Sigmoid colon (tissue), 7 donors: Measurements from ENCODE around the gene ASXL1. TPM values are rescaled to one million over a fixed set of nuclear protein-coding genes. Genes with fewer than 3 reads are reported as not detected.

ENCODE experiments used
- DNase-seq: peaks from one replicate; pipeline ENCODE4 v3.0.0-alpha.2; 2019
- H3K27ac ChIP-seq, 4 donors: fragments of 200-600 bp; sonication (generic); one replicate each; pipeline ENCODE4 v1.5.1; 2016 to 2019; ENCODE audit warnings: mild to moderate bottlenecking in 1 of 4
- H3K27me3 ChIP-seq, 3 donors: fragments of 200-600 bp; sonication (generic); one replicate each; pipeline ENCODE4 v1.5.1; 2019; ENCODE audit warnings: mild to moderate bottlenecking in 1 of 3
- H3K36me3 ChIP-seq, 4 donors: fragments of 200-600 bp; sonication (generic); one replicate each; pipeline ENCODE4 v1.5.1; 2016 to 2019
- H3K4me1 ChIP-seq, 4 donors: fragments of 200-600 bp; sonication (generic); one replicate each; pipeline ENCODE4 v1.5.1; 2017 to 2019
- H3K4me3 ChIP-seq, 4 donors: fragments of 200-600 bp; sonication (generic); one replicate each; pipeline ENCODE4 v1.5.1; 2017 to 2019; ENCODE audit warnings: mild to moderate bottlenecking in 2 of 4, moderate library complexity in 1 of 4
- H3K9me3 ChIP-seq, 4 donors: fragments of 200-600 bp in 3 of 4; sonication (generic) in 3 of 4; one replicate each; pipeline versions ENCODE4 v1.5.1 to v1.6.1; 2013 to 2019
- CTCF ChIP-seq, 4 experiments: fragments of 450-650 bp in 3 of 4; fragments of 200-600 bp in 1 of 4; IDR thresholded peaks; one replicate each; pipeline ENCODE4 v1.5.1; 2016 to 2019; ENCODE audit warnings: antibody characterized with exemption in 4 of 4, mild to moderate bottlenecking in 3 of 4, moderate library complexity in 2 of 4
- EP300 ChIP-seq, 4 donors: sonication (generic); formaldehyde crosslinking; IDR thresholded peaks; one replicate each; pipeline ENCODE4 v1.6.1; 2017; ENCODE audit warnings: antibody characterized with exemption in 4 of 4
- POLR2A ChIP-seq, 2 donors: fragments of 450-650 bp; IDR thresholded peaks; one replicate each; pipeline ENCODE4 v1.6.1; 2016; ENCODE audit warnings: antibody characterized with exemption in 2 of 2, mild to moderate bottlenecking in 2 of 2, moderate library complexity in 2 of 2
- POLR2AphosphoS5 ChIP-seq, 4 donors: sonication (generic); formaldehyde crosslinking; IDR thresholded peaks; one replicate each; pipeline ENCODE4 v1.6.1; 2017; ENCODE audit warnings: antibody characterized with exemption in 4 of 4
- WGBS, 2 donors: extraction: QIAGEN DNeasy Blood & Tissue Kit; methylation state at CpG; one replicate each; pipeline ENCODE4 v1.1.7; 2013; 5-methylcytosine and 5-hydroxymethylcytosine counted together
- intact Hi-C: fragments of 100-400 bp; cut with DNase I; formaldehyde crosslinking; loops from one replicate; pipeline ENCODE4 v1.15.1; 2023
- polyA plus RNA-seq, 3 donors: library from polyadenylated mRNA; stranded (reverse); fragments of 200-250 nt; gene quantifications; one replicate each; pipeline ENCODE4 v1.2.3, GENCODE V29; 2013
- total RNA-seq, 4 donors: library from RNA; depleted of rRNA; stranded (reverse); fragments of >200 nt; gene quantifications; one replicate each; pipeline ENCODE4 v1.1.0, GENCODE V29; 2016
- donor health status: healthy with polysubstance abuse.
- donor health status: Bipolar disorder and iron deficiency.
- donor health status: healthy.

Gene ASXL1
- total and polyA plus RNA-seq, 7 donors: 6.0 to 102 (median 46.7) TPM

GRCh38 chr20:32476684-32477593 is 118.8 kb downstream of the ASXL1 start:
- Histone ChIP-seq H3K27ac (peak overlapping the region; percentile 89 to 97 (median 94)), H3K4me1 (peaks cover 0 to 100% (median 96%) of the 10 kb centered on the region in 4 donors)
- peak; percentile 66 for DNase-seq

GRCh38 chr20:32477594-32478512 is 119.7 kb downstream of the ASXL1 start:
- WGBS, 2 donors: 37 to 70% methylated on average over 11 of the region's 11 CpGs

More at GRCh38 chr20:32476684-32477593, 118.8 kb downstream of the ASXL1 start:
- 59 to 66% methylated on average over 22 of the region's 22 CpGs for WGBS, 2 donors
- H3K4me3 ChIP-seq: no peak overlapping the region
- intact Hi-C loops: no loop called here
- H3K9me3 ChIP-seq: no peaks in the 10 kb centered on the region
- H3K27me3 ChIP-seq: no peaks in the 10 kb centered on the region
- TF ChIP-seq CTCF (IDR thresholded peaks at IDR 0.05): no peak
- no peak for TF ChIP-seq POLR2A (IDR thresholded peaks at IDR 0.05)
- no peak for TF ChIP-seq POLR2AphosphoS5 (IDR thresholded peaks at IDR 0.05)
- TF ChIP-seq EP300 (IDR thresholded peaks at IDR 0.05): no peak
- H3K36me3 ChIP-seq: no peaks in the 10 kb centered on the region

GRCh38 chr20:32478576-32478975 is 120.4 kb downstream of the ASXL1 start:
- H3K9me3 ChIP-seq: no peaks in the 10 kb centered on the region
- H3K4me1 ChIP-seq: peaks cover 0 to 91% (median 87%) of the 10 kb centered on the region in 4 donors
- H3K27me3 ChIP-seq: no peaks in the 10 kb centered on the region
- intact Hi-C loops: no loop called here
- 48 to 85% methylated on average over 7 of the region's 7 CpGs for WGBS, 2 donors
- H3K27ac ChIP-seq: peak overlapping the region in 3 of 4 donors; percentile 93 to 97 (median 95)
- peak; percentile 38 for DNase-seq
- no peak overlapping the region for H3K4me3 ChIP-seq
- TF ChIP-seq CTCF (IDR thresholded peaks at IDR 0.05) (no peak), POLR2AphosphoS5 (IDR thresholded peaks at IDR 0.05) (no peak), POLR2A (IDR thresholded peaks at IDR 0.05) (no peak), EP300 (IDR thresholded peaks at IDR 0.05) (no peak)
- H3K36me3 ChIP-seq: no peaks in the 10 kb centered on the region

More at GRCh38 chr20:32477594-32478512, 119.7 kb downstream of the ASXL1 start:
- DNase-seq: peak; percentile 71
- Histone ChIP-seq H3K27me3 (no peaks in the 10 kb centered on the region), H3K9me3 (no peaks in the 10 kb centered on the region), H3K4me1 (peaks cover 0 to 98% (median 94%) of the 10 kb centered on the region in 4 donors), H3K4me3 (no peak overlapping the region), H3K27ac (peak overlapping the region in 3 of 4 donors; percentile 93 to 97 (median 95)), H3K36me3 (no peaks in the 10 kb centered on the region)
- intact Hi-C loops: no loop called here
- TF ChIP-seq POLR2A (IDR thresholded peaks at IDR 0.05): no peak
- TF ChIP-seq EP300 (IDR thresholded peaks at IDR 0.05): no peak
- no peak for TF ChIP-seq CTCF (IDR thresholded peaks at IDR 0.05)
- no peak for TF ChIP-seq POLR2AphosphoS5 (IDR thresholded peaks at IDR 0.05)

- intact Hi-C loops: no loop called here
- Histone ChIP-seq H3K9me3 (no peaks in the 10 kb centered on the region), H3K36me3 (no peaks in the 10 kb centered on the region), H3K27me3 (no peaks in the 10 kb centered on the region), H3K27ac (peak overlapping the region in 3 of 4 donors; percentile 93 to 97 (median 95)), H3K4me3 (no peak overlapping the region), H3K4me1 (peaks cover 0 to 88% (median 84%) of the 10 kb centered on the region in 4 donors)
- TF ChIP-seq EP300 (IDR thresholded peaks at IDR 0.05): no peak
- no peak for TF ChIP-seq CTCF (IDR thresholded peaks at IDR 0.05)
- TF ChIP-seq POLR2A (IDR thresholded peaks at IDR 0.05): no peak
- TF ChIP-seq POLR2AphosphoS5 (IDR thresholded peaks at IDR 0.05): no peak
- WGBS, 2 donors: 64 to 90% methylated on average over 5 of the region's 5 CpGs
- DNase-seq: peak; percentile 44
These were observed 120.9 kb downstream of the ASXL1 start for GRCh38 chr20:32479012-32479411.
